GM18909 (cell line): ENCODE results near the gene PUS10.
"Not testable (repeated sequence)": the region's sequence is repeated elsewhere in the genome, so short reads cannot be mapped to it uniquely, and the experiment has no call there.

Experiments
- ATAC-seq: cut with Tn5 transposase; IDR thresholded peaks from one replicate; pipeline ENCODE4 v1.9.1; 2021; ENCODE audit warnings: mild to moderate bottlenecking; ENCODE audit not compliant: unreplicated experiment, poor library complexity

Gene PUS10

GRCh38 chr2:61017556-61018317 is at the start of gene PUS10, which contains the start of gene PEX13:
PUS10 (minus strand) TSS chr2:61018255; CDS start chr2:61011890, 6,365 bp downstream.
PEX13 (plus strand) TSS chr2:61017720; CDS start chr2:61017760, 40 bp downstream.
- ATAC-seq: peak; percentile 88

- peak; percentile 97 for ATAC-seq
Measured at GRCh38 chr2:61065714-61066709, 48.0 kb upstream of the PUS10 start, which contains the start of gene SANBR. SANBR (plus strand) TSS chr2:61065871; CDS start chr2:61070351, 4,480 bp downstream.

DNA sequence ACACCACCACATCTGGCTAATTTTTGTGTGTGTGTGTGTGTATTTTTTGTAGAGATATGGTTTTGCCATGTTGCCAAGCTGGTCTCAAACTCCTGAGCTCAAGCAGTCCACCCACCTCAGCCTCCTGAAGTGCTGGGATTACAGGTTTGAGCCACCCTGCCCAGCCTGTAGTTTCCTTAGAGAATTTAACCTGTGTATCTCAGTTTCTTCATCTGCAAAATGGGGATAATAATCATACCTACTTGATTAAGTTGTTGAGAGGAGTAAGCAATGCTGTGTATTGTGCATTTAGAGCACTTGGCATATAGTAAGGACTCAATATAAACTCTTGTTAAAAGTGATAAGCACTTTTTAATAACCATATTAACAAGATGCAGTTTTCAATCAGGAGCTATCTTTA is 41.3 kb upstream of the PUS10 start:
- ATAC-seq: no peak

- ATAC-seq: no peak
Measured at GRCh38 chr2:61057562-61057961, 39.5 kb upstream of the PUS10 start.

DNA sequence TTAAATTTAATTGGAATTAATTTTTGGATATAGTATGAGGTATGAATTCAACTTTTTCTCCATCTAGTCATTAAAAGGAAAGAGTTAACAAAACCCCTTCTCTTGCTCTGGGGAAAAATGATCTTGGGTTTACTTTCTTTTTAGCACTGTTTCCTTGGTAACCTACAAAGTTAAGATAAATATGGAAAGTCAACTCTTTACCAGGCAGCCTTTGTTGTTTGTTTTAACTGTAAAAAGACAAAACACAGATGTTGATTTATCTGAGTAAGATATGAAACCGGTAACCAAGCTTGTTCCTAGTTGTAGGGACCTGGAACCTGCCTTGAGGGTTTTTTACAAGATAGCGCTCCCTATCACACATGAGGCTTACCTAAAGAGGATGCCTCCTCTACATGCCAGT is 37.5 kb upstream of the PUS10 start:
- no peak for ATAC-seq

DNA sequence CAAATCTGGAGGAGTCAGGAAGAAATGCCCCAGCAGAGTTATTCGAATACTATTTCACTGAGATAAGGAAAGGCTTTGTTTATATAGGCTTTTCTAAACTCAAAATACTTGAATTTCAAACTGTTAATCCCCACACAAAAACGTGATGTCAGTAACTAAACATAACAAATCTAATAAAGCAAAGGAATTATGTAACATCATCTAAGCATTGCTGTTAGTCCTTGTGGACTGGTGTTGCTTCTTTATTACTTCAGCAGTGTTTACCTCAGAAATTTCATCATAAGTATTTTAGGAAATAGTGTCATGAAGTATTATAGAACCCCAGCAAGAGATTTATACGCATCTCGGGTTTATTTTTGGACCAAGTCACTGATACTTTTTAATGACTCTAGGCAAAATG is 27.9 kb upstream of the PUS10 start:
- no peak for ATAC-seq

DNA sequence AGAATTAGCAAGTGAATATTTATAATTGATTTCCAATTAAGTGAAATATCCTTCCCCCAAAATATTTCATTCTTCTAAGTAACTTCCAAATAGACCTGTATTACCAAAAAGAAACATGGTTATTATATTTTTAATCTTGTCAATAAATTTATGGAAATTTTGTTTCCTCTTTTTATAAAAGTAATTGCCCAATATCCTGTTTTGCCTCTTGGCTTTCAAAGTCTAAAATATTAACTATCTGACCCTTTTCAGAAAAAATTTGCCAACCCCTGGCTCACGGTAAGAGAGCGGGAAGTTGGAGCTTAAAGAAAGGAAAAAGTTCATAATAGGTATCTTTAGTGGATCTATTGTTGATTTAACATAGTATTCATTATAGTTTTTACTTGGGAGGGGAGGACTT is 27.2 kb upstream of the PUS10 start:
- ATAC-seq: no peak

GRCh38 chr2:61044636-61045035 is 26.6 kb upstream of the PUS10 start:
- ATAC-seq: no peak

GRCh38 chr2:61042807-61043206 is 24.8 kb upstream of the PUS10 start:
- ATAC-seq: no peak

- ATAC-seq: not testable (repeated sequence)
Measured at GRCh38 chr2:61036643-61037042, 18.6 kb upstream of the PUS10 start.

- ATAC-seq: not testable (repeated sequence)
Measured at GRCh38 chr2:61034592-61034991, 16.5 kb upstream of the PUS10 start.

DNA sequence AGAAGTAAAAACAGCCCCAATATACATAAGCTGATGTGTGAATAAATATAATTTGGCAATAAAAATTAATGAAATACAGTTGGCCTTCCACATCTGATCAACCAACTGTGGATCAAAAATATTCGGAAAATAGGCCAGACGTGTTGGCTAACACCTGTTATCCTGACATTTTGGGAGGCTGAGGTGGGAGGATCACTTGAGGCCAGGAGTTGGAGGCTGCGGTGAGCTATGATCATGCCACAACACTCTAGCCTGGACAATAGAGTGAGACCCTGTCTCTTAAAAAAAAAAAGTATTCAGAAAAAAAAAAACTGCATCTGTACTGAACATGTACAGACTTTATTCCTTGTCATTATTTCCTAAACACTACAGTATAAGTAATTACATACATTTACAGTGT is 11.5 kb upstream of the PUS10 start:
- no peak for ATAC-seq

DNA sequence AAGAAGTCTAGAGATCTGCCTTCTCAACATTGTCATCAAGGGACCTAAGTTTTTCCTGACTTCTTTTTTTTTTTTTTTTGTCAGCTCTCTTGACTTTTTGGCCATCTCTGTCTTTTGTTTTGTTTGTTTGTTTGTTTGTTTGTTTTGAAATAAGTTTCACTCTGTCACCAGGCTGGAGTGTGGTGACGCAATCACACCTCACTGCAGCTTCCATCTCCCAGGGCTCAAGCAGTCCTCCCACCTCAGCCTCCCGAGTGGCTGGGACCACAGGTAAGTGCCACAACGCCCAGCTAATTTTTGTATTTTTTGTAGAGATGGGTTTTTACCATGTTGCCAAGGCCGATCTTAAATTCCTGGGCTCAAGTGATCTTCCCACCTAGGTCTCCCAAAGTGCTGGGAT is 5.6 kb upstream of the PUS10 start:
- ATAC-seq: no peak

GRCh38 chr2:61021228-61021660 is 3.2 kb upstream of the PUS10 start:
- ATAC-seq: no peak

GRCh38 chr2:61018798-61019197 is 743 bp upstream of the PUS10 start:
- ATAC-seq: no peak

DNA sequence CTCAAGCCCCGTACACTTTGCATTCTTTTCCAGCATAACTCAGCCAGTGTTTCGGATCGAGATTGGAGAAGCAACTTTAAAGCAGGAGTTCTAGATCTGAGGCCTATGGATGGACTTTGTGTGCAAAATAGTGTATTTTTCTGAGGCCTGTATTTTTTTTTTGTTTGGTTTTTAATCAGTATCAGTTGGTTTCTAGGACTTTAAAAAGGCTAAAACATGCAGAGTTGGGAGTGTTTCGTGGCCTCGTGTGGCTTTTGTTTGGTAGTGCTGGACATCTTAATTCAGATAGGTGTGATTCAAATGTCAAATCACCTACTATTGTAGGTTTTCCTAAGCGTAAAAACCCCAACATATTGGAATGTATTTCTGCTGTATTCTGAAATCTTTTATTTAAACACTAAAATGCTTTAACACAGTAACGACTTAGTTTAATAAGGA is 282 bp upstream of the PUS10 start:
- no peak for ATAC-seq

GRCh38 chr2:61017003-61017555 is 976 bp downstream of the PUS10 start:
- ATAC-seq: peak; percentile 69

GRCh38 chr2:61016392-61017002 is 1.6 kb downstream of the PUS10 start:
- peak; percentile 4 for ATAC-seq

DNA sequence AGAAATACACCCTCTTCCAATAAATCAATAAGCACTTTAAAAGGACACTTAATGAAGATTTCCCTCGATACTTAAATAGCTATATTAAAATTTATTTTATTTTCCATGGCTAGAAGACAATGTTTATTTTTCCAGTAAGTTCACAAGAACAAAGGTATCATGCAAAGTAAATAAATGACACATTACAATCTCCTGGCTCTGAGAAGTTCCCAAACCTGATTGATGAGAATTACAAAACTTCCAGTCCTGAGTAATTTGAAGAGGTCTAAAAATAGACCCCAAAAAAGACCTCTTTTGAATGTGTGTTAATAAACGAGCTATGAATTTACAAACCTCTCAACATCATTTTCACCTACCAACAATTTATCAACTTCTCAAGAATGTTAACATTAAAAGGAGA is 2.1 kb downstream of the PUS10 start:
- no peak for ATAC-seq

DNA sequence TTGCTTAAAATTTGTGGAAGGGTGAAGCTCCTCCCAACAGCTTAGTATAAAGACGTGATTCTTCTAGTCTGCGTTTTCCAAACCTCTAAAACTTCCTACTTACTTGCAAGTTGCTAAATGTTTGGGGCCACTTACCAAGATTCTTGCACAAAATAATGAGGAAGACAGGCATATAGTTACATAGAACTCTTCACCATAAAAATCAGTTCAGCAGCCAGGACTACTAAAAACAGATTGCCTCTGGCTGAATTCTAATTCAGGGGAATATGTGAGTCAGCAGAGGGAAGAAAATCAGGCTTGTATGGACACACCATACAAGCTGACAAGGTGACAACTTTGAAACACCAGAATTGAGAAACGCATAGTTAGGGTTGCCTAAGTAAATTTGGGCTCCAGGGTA is 3.3 kb downstream of the PUS10 start:
- no peak for ATAC-seq
